ENCODE results near the gene TDP2. TPM values are rescaled to one million over a fixed set of nuclear protein-coding genes. Genes with fewer than 3 reads are reported as not detected.

TDP2 gene
- polyA plus RNA-seq, 1 experiment, result 46.6 TPM

DNA sequence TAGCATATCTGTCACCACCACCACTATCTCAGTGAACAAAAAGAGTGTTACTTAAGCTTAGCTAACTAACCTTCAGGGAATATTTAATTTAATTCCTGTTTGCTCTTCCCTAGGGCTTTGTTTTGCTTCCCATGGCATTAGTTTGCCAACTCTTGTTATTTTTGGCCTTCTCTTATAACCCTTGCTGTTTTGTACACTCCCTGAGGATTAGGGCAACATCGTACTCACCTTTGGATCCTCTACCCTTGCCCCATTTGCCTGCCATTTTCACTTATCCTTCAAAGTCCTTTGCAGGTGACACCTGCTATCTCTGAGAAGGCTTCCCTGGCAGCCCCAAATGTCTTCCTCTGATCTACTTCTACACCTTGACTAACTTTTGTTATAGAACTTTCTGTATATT lies 23.9 kb upstream of the TDP2 start:
- Histone ChIP-seq H3K9me3 (ENCODE audit: control insufficient read depth, insufficient read depth, low read length) (no peaks in the 10 kb centered on the region), H3K4me3 (ENCODE audit: low read depth, low read length) (no peak overlapping the region), H3K27me3 (ENCODE audit: control insufficient read depth, insufficient read depth, low read length) (no peaks in the 10 kb centered on the region), H3K27ac (ENCODE audit: low read depth, low read length) (no peak overlapping the region)
- no peak for DNase-seq (ENCODE audit: low read depth, low spot score)
- ChIA-PET POLR2A (no interaction called here), CTCF (interaction anchor here (1.9 to 8.0 kb wide), 3 partner anchors 107 to 109 kb away, joined by 11 to 127 read pairs (median 15); no protein-coding TSS in a partner anchor)
- TF ChIP-seq, protein P1, sequence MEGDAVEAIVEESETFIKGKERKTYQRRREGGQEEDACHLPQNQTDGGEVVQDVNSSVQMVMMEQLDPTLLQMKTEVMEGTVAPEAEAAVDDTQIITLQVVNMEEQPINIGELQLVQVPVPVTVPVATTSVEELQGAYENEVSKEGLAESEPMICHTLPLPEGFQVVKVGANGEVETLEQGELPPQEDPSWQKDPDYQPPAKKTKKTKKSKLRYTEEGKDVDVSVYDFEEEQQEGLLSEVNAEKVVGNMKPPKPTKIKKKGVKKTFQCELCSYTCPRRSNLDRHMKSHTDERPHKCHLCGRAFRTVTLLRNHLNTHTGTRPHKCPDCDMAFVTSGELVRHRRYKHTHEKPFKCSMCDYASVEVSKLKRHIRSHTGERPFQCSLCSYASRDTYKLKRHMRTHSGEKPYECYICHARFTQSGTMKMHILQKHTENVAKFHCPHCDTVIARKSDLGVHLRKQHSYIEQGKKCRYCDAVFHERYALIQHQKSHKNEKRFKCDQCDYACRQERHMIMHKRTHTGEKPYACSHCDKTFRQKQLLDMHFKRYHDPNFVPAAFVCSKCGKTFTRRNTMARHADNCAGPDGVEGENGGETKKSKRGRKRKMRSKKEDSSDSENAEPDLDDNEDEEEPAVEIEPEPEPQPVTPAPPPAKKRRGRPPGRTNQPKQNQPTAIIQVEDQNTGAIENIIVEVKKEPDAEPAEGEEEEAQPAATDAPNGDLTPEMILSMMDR (IDR thresholded peaks at IDR 0.05; ENCODE audit: low read depth, low read length), result no peak

- CTCF ChIA-PET, result interaction anchor here (1.0 to 2.8 kb wide), 4 partner anchors 23 to 166 kb away, joined by 5 to 15 read pairs (median 10); partner anchors contain the start of genes ACOT13 and TDP2
- no peaks in the 10 kb centered on the region for H3K27me3 ChIP-seq (ENCODE audit: control insufficient read depth, insufficient read depth, low read length)
- H3K4me3 ChIP-seq (ENCODE audit: low read depth, low read length), result no peak overlapping the region
- H3K9me3 ChIP-seq (ENCODE audit: control insufficient read depth, insufficient read depth, low read length), result no peaks in the 10 kb centered on the region
- no peak for DNase-seq (ENCODE audit: low read depth, low spot score)
- POLR2A ChIA-PET, result no interaction called here
- no peak overlapping the region for H3K27ac ChIP-seq (ENCODE audit: low read depth, low read length)
- TF ChIP-seq, protein P1 (IDR thresholded peaks at IDR 0.05; ENCODE audit: low read depth, low read length), result no peak
Observed at GRCh38 chr6:24689964-24690363, 23.3 kb upstream of the TDP2 start.

DNA sequence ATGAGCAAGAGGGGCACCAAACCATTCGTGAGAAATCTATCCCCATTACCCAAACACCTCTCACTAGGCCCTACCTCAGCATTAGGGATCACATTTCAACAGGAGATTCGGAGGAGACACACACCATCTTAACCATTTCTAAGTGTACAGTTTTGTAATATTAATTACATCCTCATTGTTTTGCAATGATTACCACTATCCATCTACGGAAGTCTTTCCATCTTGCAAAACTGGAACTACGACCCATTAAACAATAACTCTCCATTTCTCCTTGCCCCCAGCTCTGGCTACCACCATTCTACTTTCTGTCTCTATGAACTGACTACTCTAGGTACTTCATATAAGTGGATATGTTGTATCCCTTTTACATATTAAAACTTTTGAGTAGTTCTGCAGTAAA lies 20.2 kb upstream of the TDP2 start:
- CTCF ChIA-PET, result interaction anchor here (1.4 kb wide), 1 partner anchor 106 kb away, joined by 6 read pairs; no protein-coding TSS in a partner anchor
- no peaks in the 10 kb centered on the region for H3K27me3 ChIP-seq (ENCODE audit: control insufficient read depth, insufficient read depth, low read length)
- TF ChIP-seq, protein P1 (IDR thresholded peaks at IDR 0.05; ENCODE audit: low read depth, low read length), result no peak
- H3K27ac ChIP-seq (ENCODE audit: low read depth, low read length), result no peak overlapping the region
- POLR2A ChIA-PET, result no interaction called here
- no peaks in the 10 kb centered on the region for H3K9me3 ChIP-seq (ENCODE audit: control insufficient read depth, insufficient read depth, low read length)
- no peak overlapping the region for H3K4me3 ChIP-seq (ENCODE audit: low read depth, low read length)
- DNase-seq (ENCODE audit: low read depth, low spot score), result no peak

DNA sequence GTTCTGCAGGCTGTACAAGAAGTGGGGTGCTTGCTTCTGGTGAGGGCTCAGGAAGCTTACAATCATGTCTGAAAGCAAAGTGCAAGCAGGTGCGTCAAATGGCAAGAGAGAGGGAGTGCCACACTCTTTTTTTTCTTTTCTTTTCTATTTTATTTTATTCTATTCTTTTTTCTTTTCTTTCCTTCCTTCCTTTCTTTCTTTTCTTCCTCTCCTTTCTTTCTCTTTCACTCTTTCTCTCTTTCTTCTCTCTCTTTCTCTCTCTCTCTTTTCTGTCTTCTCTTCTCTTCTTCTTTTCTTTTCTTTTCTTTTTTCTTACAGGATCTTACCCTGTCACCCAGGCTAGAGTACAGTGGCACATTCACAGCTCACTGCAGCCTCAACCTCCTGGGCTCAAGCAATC lies 19.7 kb upstream of the TDP2 start:
- ChIA-PET CTCF (interaction anchor here (1.4 kb wide), 1 partner anchor 105 kb away, joined by 6 read pairs; no protein-coding TSS in a partner anchor), POLR2A (no interaction called here)
- H3K27me3 ChIP-seq (ENCODE audit: control insufficient read depth, insufficient read depth, low read length), result no peaks in the 10 kb centered on the region
- H3K27ac ChIP-seq (ENCODE audit: low read depth, low read length), result no peak overlapping the region
- TF ChIP-seq, protein P1 (IDR thresholded peaks at IDR 0.05; ENCODE audit: low read depth, low read length), result no peak
- H3K4me3 ChIP-seq (ENCODE audit: low read depth, low read length), result no peak overlapping the region
- DNase-seq (ENCODE audit: low read depth, low spot score), result no peak
- no peaks in the 10 kb centered on the region for H3K9me3 ChIP-seq (ENCODE audit: control insufficient read depth, insufficient read depth, low read length)

DNA sequence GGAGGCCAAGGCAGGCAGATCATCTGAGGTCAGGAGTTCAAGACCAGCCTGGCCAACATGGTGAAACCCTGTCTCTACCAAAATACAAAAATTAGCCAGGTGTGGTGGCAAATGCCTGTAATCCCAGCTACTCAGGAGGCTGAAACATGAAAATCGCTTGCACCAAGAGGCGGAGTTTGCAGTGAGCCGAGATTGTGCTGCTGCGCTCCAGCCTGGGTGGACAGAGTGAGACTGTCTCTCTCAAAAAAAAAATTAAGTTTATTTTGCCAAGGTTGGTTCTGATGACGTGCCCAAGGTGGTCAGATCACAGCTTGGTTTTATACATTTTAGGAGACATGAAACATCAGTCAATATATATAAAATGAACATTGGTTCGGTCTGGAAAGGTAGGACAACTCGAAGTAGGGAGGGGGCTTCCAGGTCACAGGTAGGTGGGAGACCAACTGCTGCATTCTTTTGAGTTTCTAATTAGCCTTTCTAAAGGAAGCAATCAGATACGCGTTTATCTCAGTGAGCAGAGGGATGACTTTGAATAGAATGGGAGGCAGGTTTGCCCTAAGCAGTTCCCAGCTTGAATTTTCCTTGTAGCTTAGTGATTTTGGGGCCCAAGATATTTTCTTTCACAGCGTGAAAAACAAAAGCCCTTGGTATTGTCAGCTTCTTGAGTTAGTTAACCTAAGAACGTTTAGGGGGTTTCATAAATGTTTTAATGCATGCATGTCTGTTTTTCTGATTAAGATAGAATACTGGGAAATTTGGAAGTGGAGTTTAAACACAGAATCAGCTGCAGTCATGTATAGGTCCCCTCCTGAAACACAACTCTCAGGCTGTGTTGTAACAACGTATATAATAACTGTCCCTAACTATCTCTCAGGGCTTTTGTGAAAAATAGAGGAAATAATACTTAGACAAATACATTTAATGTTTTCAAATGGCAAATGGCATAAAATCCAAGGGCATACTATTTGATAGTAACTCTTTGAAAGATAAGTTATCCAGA lies 16.9 kb upstream of the TDP2 start:
- no peak overlapping the region for H3K27ac ChIP-seq (ENCODE audit: low read depth, low read length)
- TF ChIP-seq, protein P1 (IDR thresholded peaks at IDR 0.05; ENCODE audit: low read depth, low read length), result no peak
- ChIA-PET POLR2A (no interaction called here), CTCF (interaction anchor here (0.6 to 1.2 kb wide), 3 partner anchors 100 to 376 kb away, joined by 3 to 6 read pairs (median 3); no protein-coding TSS in a partner anchor)
- H3K27me3 ChIP-seq (ENCODE audit: control insufficient read depth, insufficient read depth, low read length), result no peaks in the 10 kb centered on the region
- H3K4me3 ChIP-seq (ENCODE audit: low read depth, low read length), result no peak overlapping the region
- no peak for DNase-seq (ENCODE audit: low read depth, low spot score)
- no peaks in the 10 kb centered on the region for H3K9me3 ChIP-seq (ENCODE audit: control insufficient read depth, insufficient read depth, low read length)
